HepG2 (cell line): ENCODE results near the gene CRY1. TPM values are rescaled to one million over a fixed set of nuclear protein-coding genes. Genes with fewer than 3 reads are reported as not detected.

Experiments used
- ATAC-seq: fragments of 200-7000 bp; cut with Tn5 transposase; 3 replicates; pipeline ENCODE4 v1.9.1; 2020; ENCODE audit warnings: mild to moderate bottlenecking, moderate library complexity
- BruUV-seq: library from RNA; stranded (reverse); fragments of 400-500 nt; replicated peaks from 2 replicates; lab custom pipeline; 2021; lab: Mats Ljungman, UMichigan
- CTCF ChIA-PET: fragments of 300-600 bp; formaldehyde crosslinking; extraction: SDS; loops from one replicate; lab custom pipeline; 2021; ENCODE audit warnings: low total read pairs, inconsistent platforms, low intra/inter-chr PET ratio; lab: Yijun Ruan, JAX
- POLR2A ChIA-PET: fragments of 350-600 bp; sonication (Branson Sonifier 250); formaldehyde crosslinking; loops from one replicate; lab custom pipeline; 2020; ENCODE audit warnings: antibody characterized with exemption, inconsistent platforms; lab: Yijun Ruan, JAX
- DNase-seq: peaks from one replicate; pipeline ENCODE4 v3.0.0-alpha.2; 2015; ENCODE audit warnings: low spot score
- FAIRE-seq: peaks from 3 replicates; lab custom pipeline; 2011; peaks lifted over from hg19 to GRCh38; lab: Jason Lieb, UNC
- H2AFZ ChIP-seq: one replicate; pipeline ENCODE4 v1.6.1; 2011; ENCODE audit warnings: low read length, inconsistent platforms
- H3K27ac ChIP-seq: fragments of 300-600 bp; 3 replicates; pipeline ENCODE4 v1.8.0; 2011; ENCODE audit warnings: mixed run types, mild to moderate bottlenecking, mixed read lengths, low read length, inconsistent platforms; ENCODE audit not compliant: insufficient read depth; ENCODE audit errors: extremely low read length
- H3K27me3 ChIP-seq, 2 experiments: fragments of 200-600 bp in 1 of 2; 2 replicates in 1 of 2; 3 replicates in 1 of 2; pipeline versions ENCODE4 v1.6.0 to v1.8.0; 2011; ENCODE audit warnings: low read length in 2 of 2, mild to moderate bottlenecking in 2 of 2, moderate library complexity in 2 of 2, inconsistent platforms in 1 of 2; ENCODE audit not compliant: insufficient read depth in 2 of 2, control insufficient read depth in 1 of 2
- H3K36me3 ChIP-seq, 2 experiments: fragments of 200-600 bp in 1 of 2; replicated peaks in 1 of 2; 2 replicates in 1 of 2; 3 replicates in 1 of 2; pipeline versions ENCODE4 v1.5.1 to v1.8.0; 2011; ENCODE audit warnings: low read length in 2 of 2, inconsistent platforms in 1 of 2; ENCODE audit not compliant: insufficient read depth in 2 of 2, control insufficient read depth in 1 of 2
- H3K4me1 ChIP-seq: 2 replicates; pipeline ENCODE4 v1.5.1; 2012; ENCODE audit warnings: low read length, inconsistent platforms; ENCODE audit not compliant: insufficient read depth
- H3K4me2 ChIP-seq: 2 replicates; pipeline ENCODE4 v1.6.0; 2011; ENCODE audit warnings: low read depth, low read length, inconsistent platforms
- H3K4me3 ChIP-seq, 3 experiments: fragments of 200-600 bp in 1 of 3; sonication (generic), shearing (Covaris generic) in 1 of 3; replicated peaks in 1 of 3; 2 replicates each; pipeline ENCODE4 v1.5.1; 2011 to 2016; ENCODE audit warnings: low read length in 3 of 3, inconsistent platforms in 2 of 3, low read depth in 2 of 3, mild to moderate bottlenecking in 2 of 3, control low read depth in 1 of 3, mixed read lengths in 1 of 3; ENCODE audit not compliant: insufficient read depth in 1 of 3
- H3K79me2 ChIP-seq: one replicate; pipeline ENCODE4 v1.6.1; 2011; ENCODE audit warnings: low read length, inconsistent platforms; ENCODE audit not compliant: insufficient read depth
- H3K9ac ChIP-seq: 2 replicates; pipeline ENCODE4 v1.6.0; 2011; ENCODE audit warnings: mild to moderate bottlenecking, low read depth, low read length, inconsistent platforms; ENCODE audit not compliant: insufficient read depth
- H3K9me3 ChIP-seq: 2 replicates; pipeline ENCODE4 v1.5.1; 2012; ENCODE audit warnings: mild to moderate bottlenecking, low read length
- H4K20me1 ChIP-seq: 2 replicates; pipeline ENCODE4 v1.6.0; 2011; ENCODE audit warnings: inconsistent platforms, mild to moderate bottlenecking, low read length, moderate library complexity; ENCODE audit not compliant: insufficient read depth
- ATRX ChIP-seq: sonication (generic); formaldehyde crosslinking; IDR thresholded peaks from 2 replicates; pipeline ENCODE4 v1.4.0; 2020; ENCODE audit warnings: missing genetic modification reagents, borderline replicate concordance
- KLF16 ChIP-seq, 2 experiments: sonication (generic) in 1 of 2; formaldehyde crosslinking in 1 of 2; IDR thresholded peaks; 2 replicates each; pipeline versions ENCODE4 v1.6.1 to v1.8.0; 2016 to 2023; ENCODE audit warnings: missing genetic modification reagents in 2 of 2, missing compliant biosample characterization in 1 of 2
- MAZ ChIP-seq, 2 experiments: sonication (generic) in 1 of 2; formaldehyde crosslinking in 1 of 2; IDR thresholded peaks; 2 replicates each; pipeline versions ENCODE4 v1.5.0 to v1.6.1; 2012 to 2020; ENCODE audit warnings: low read depth in 2 of 2, mild to moderate bottlenecking in 2 of 2, borderline replicate concordance in 1 of 2, improper control_type of control experiment in 1 of 2, low read length in 1 of 2, missing genetic modification reagents in 1 of 2, moderate library complexity in 1 of 2
- MEF2D ChIP-seq: sonication (generic); formaldehyde crosslinking; IDR thresholded peaks from 2 replicates; pipeline ENCODE4 v1.5.1; 2020; ENCODE audit warnings: mild to moderate bottlenecking, missing genetic modification reagents
- SMARCC2 ChIP-seq: fragments of 450-650 bp; IDR thresholded peaks from 2 replicates; pipeline ENCODE4 v1.6.1; 2017; ENCODE audit warnings: antibody characterized with exemption, mild to moderate bottlenecking
- ZNF12 ChIP-seq: sonication (generic); formaldehyde crosslinking; IDR thresholded peaks from 2 replicates; pipeline ENCODE4 v1.5.0; 2020; ENCODE audit warnings: missing genetic modification reagents
- ZNF30 ChIP-seq: sonication (generic); formaldehyde crosslinking; IDR thresholded peaks from 2 replicates; pipeline ENCODE4 v1.5.0; 2020; ENCODE audit warnings: mild to moderate bottlenecking, missing genetic modification reagents
- ZNF816 ChIP-seq: sonication (generic); formaldehyde crosslinking; IDR thresholded peaks from 2 replicates; pipeline ENCODE4 v1.8.0; 2022; ENCODE audit warnings: missing genetic modification reagents, mild to moderate bottlenecking, borderline replicate concordance
- WGBS: methylation state at CpG from one replicate; pipeline ENCODE4 v1.1.6; 2017; ENCODE audit warnings: low lambda C conversion rate; 5-methylcytosine and 5-hydroxymethylcytosine counted together
- in situ Hi-C: cut with HindIII; loops from 2 replicates; pipeline ENCODE4 v1.10.0; 2017; ENCODE audit warnings: low pct_unique_long_range_greater_than_20kb; ENCODE audit not compliant: extremely low pct_ligation_motif_present
- intact Hi-C: fragments of 100-400 bp; cut with micrococcal nuclease; formaldehyde crosslinking; loops from one replicate; pipeline ENCODE4 v1.10.0; 2022; ENCODE audit not compliant: unreplicated experiment
- polyA plus RNA-seq, 8 experiments: library from polyadenylated mRNA; depleted of rRNA in 3 of 8; stranded (reverse) in 7 of 8; unstranded in 1 of 8; fragments of >200 nt; fragmentation: Illumina TruSeq in 4 of 8; extraction: Trizol in 4 of 8; gene quantifications; 2 replicates each; pipeline versions ENCODE4 v1.2.1 to v1.2.3, GENCODE V29; 2011 to 2016; ENCODE audit warnings: low read depth in 4 of 8, missing spikeins in 1 of 8, mixed read lengths in 1 of 8; ENCODE audit not compliant: insufficient read depth in 1 of 8
- total RNA-seq, 5 experiments: library from RNA; depleted of rRNA; stranded (reverse); fragments of >200 nt; fragmentation: Illumina TruSeq; extraction: Trizol; gene quantifications; 2 replicates each; pipeline ENCODE4 v1.2.3, GENCODE V29; 2016; ENCODE audit warnings: low read depth in 1 of 5
- TF ChIP-seq, protein P1 (sequence below): sonication (generic); formaldehyde crosslinking; IDR thresholded peaks from 2 replicates; pipeline ENCODE4 v1.5.0; 2020; ENCODE audit warnings: missing genetic modification reagents, mild to moderate bottlenecking, borderline replicate concordance
- TF ChIP-seq, protein P2 (sequence below): IDR thresholded peaks from 2 replicates; pipeline ENCODE4 v1.4.0; 2020; ENCODE audit warnings: mild to moderate bottlenecking, missing genetic modification reagents
- TF ChIP-seq, protein P3 (sequence below): sonication (generic); formaldehyde crosslinking; IDR thresholded peaks from 2 replicates; pipeline ENCODE4 v1.4.0; 2020; ENCODE audit warnings: missing genetic modification reagents, low read depth, mild to moderate bottlenecking, borderline replicate concordance

CRY1 gene
- total and polyA plus RNA-seq, 2 of the 13 experiments (the other 11 are each of a cell fraction or from before 2014, with no cell fraction given), result 11.4 to 13.9 TPM

DNA sequence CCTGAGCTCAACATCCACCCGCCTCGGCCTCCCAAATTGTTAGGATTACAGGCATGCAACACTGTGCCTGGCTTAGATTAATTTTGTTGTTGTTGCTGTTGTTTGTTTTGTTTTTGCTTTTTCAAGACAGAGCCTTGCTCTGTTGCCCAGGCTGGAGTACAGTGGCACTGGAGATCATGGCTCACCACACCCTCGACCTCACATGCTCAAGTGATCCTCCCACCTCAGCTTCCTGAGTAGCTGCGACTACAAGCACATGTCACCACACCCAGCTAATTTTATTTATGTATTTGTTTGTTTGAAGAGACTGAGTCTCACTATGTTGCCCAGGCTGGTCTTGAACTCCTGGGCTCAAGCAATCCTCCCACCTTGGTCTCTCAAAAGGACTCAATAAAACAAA lies 26.7 kb downstream of the CRY1 start:
- intact Hi-C loops, result no loop called here
- POLR2A ChIA-PET, result no interaction called here
- FAIRE-seq, result no peak
- H3K9me3 ChIP-seq, result no peaks in the 10 kb centered on the region
- ATAC-seq, result no peak
- 94% methylated on average over 4 of the region's 4 CpGs for WGBS
- H2AFZ ChIP-seq, result no peak overlapping the region
- TF ChIP-seq MAZ (IDR thresholded peaks at IDR 0.05; ENCODE audit: borderline replicate concordance, low read depth, low read length), result no peak
- no peak for TF ChIP-seq MAZ (CRISPR knock-in tag; IDR thresholded peaks at IDR 0.05; ENCODE audit: low read depth)
- no peak for TF ChIP-seq SMARCC2
- TF ChIP-seq, protein P1, sequence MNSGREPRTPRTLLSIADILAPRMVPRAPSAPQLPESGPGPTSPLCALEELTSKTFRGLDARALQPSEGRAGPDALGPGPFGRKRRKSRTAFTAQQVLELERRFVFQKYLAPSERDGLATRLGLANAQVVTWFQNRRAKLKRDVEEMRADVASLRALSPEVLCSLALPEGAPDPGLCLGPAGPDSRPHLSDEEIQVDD (CRISPR knock-in tag), result no peak
- TF ChIP-seq MEF2D (CRISPR knock-in tag), result no peak
- TF ChIP-seq, protein P2, sequence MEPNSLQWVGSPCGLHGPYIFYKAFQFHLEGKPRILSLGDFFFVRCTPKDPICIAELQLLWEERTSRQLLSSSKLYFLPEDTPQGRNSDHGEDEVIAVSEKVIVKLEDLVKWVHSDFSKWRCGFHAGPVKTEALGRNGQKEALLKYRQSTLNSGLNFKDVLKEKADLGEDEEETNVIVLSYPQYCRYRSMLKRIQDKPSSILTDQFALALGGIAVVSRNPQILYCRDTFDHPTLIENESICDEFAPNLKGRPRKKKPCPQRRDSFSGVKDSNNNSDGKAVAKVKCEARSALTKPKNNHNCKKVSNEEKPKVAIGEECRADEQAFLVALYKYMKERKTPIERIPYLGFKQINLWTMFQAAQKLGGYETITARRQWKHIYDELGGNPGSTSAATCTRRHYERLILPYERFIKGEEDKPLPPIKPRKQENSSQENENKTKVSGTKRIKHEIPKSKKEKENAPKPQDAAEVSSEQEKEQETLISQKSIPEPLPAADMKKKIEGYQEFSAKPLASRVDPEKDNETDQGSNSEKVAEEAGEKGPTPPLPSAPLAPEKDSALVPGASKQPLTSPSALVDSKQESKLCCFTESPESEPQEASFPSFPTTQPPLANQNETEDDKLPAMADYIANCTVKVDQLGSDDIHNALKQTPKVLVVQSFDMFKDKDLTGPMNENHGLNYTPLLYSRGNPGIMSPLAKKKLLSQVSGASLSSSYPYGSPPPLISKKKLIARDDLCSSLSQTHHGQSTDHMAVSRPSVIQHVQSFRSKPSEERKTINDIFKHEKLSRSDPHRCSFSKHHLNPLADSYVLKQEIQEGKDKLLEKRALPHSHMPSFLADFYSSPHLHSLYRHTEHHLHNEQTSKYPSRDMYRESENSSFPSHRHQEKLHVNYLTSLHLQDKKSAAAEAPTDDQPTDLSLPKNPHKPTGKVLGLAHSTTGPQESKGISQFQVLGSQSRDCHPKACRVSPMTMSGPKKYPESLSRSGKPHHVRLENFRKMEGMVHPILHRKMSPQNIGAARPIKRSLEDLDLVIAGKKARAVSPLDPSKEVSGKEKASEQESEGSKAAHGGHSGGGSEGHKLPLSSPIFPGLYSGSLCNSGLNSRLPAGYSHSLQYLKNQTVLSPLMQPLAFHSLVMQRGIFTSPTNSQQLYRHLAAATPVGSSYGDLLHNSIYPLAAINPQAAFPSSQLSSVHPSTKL (CRISPR knock-in tag), result no peak
- TF ChIP-seq ZNF30 (CRISPR knock-in tag), result no peak
- TF ChIP-seq ZNF12 (CRISPR knock-in tag), result no peak
- no peak for TF ChIP-seq ZNF816
- no peak for TF ChIP-seq ATRX (CRISPR knock-in tag)
- TF ChIP-seq, protein P3, sequence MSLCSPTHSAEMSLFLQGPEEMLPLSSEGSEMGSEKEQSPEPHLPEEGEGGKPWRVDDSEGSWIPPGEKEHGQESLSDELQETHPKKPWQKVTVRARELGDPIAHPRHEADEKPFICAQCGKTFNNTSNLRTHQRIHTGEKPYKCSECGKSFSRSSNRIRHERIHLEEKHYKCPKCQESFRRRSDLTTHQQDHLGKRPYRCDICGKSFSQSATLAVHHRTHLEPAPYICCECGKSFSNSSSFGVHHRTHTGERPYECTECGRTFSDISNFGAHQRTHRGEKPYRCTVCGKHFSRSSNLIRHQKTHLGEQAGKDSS (CRISPR knock-in tag), result no peak
- TF ChIP-seq KLF16 (CRISPR knock-in tag; IDR thresholded peaks at IDR 0.05), result no peak
- no peak overlapping the region for H3K9ac ChIP-seq
- H3K27ac ChIP-seq, result no peak overlapping the region
- H3K4me1 ChIP-seq, result no peaks in the 10 kb centered on the region
- H3K79me2 ChIP-seq, result no peaks in the 10 kb centered on the region
- CTCF ChIA-PET, result no interaction called here
- no peak overlapping the region for H3K4me3 ChIP-seq
- in situ Hi-C loops, result no loop called here
- H3K36me3 ChIP-seq, result no peaks in the 10 kb centered on the region
- DNase-seq, result no peak
- no peak overlapping the region for H3K4me2 ChIP-seq
- no TSS peak for BruUV-seq
- no peaks in the 10 kb centered on the region for H3K27me3 ChIP-seq
- H4K20me1 ChIP-seq, result no peaks in the 10 kb centered on the region
